Lung (tissue), 12 donors: ENCODE measurements around the gene ALDH18A1. TPM values are rescaled to one million over a fixed set of nuclear protein-coding genes. Genes with fewer than 3 reads are reported as not detected.
A peak's percentile ranks its signal among the peaks of the same experiment; 100 is the strongest.
"Not testable (repeated sequence)": the region's sequence is repeated elsewhere in the genome, so short reads cannot be mapped to it uniquely, and the experiment has no call there.

Experiments used
- ATAC-seq: fragments of 200-7000 bp; cut with Tn5 transposase; one replicate; pipeline ENCODE4 v1.9.1; 2020; ENCODE audit warnings: moderate number of reproducible peaks; ENCODE audit not compliant: insufficient read depth, low FRiP score
- DNase-seq, 3 donors: peaks; one replicate each; pipeline ENCODE4 v3.0.0-alpha.2; 2013 to 2017
- H3K27ac ChIP-seq, 2 donors: one replicate each; pipeline ENCODE4 v1.5.1; 2013; ENCODE audit warnings: mild to moderate bottlenecking in 2 of 2, moderate library complexity in 2 of 2, control low read depth in 1 of 2, inconsistent platforms in 1 of 2, low read depth in 1 of 2, low read length in 1 of 2
- H3K27me3 ChIP-seq, 3 donors: one replicate each; pipeline ENCODE4 v1.5.1; 2013; ENCODE audit warnings: low read length in 2 of 3; ENCODE audit not compliant: control insufficient read depth in 3 of 3, insufficient read depth in 3 of 3
- H3K36me3 ChIP-seq, 4 donors: one replicate each; pipeline ENCODE4 v1.5.1; 2013; ENCODE audit warnings: low read length in 4 of 4, mild to moderate bottlenecking in 1 of 4, moderate library complexity in 1 of 4; ENCODE audit not compliant: control insufficient read depth in 4 of 4, insufficient read depth in 4 of 4
- H3K4me1 ChIP-seq, 5 donors: one replicate each; pipeline ENCODE4 v1.5.1; 2013; ENCODE audit warnings: low read length in 5 of 5, mild to moderate bottlenecking in 2 of 5, moderate library complexity in 1 of 5; ENCODE audit not compliant: control insufficient read depth in 5 of 5, insufficient read depth in 5 of 5
- H3K4me3 ChIP-seq: one replicate; pipeline ENCODE4 v1.5.1; 2013; ENCODE audit warnings: mild to moderate bottlenecking, control low read depth, moderate library complexity
- H3K9ac ChIP-seq, 2 donors: one replicate each; pipeline ENCODE4 v1.5.1; 2013; ENCODE audit warnings: low read length in 2 of 2, control low read depth in 1 of 2; ENCODE audit not compliant: insufficient read depth in 1 of 2
- H3K9me3 ChIP-seq, 4 donors: one replicate each; pipeline ENCODE4 v1.5.1; 2013; ENCODE audit warnings: low read length in 3 of 4, mild to moderate bottlenecking in 1 of 4, moderate library complexity in 1 of 4; ENCODE audit not compliant: control insufficient read depth in 4 of 4, insufficient read depth in 3 of 4
- CTCF ChIP-seq: IDR thresholded peaks from 2 replicates; pipeline ENCODE4 v1.5.1; 2012; ENCODE audit warnings: mild to moderate bottlenecking; ENCODE audit errors: control extremely low read depth, extremely low read depth
- WGBS, 2 donors: extraction: QIAGEN DNeasy Blood & Tissue Kit; methylation state at CpG; one replicate each; pipeline ENCODE4 v1.1.7; 2013; 5-methylcytosine and 5-hydroxymethylcytosine counted together
- polyA plus RNA-seq, 2 donors: library from polyadenylated mRNA; stranded (reverse); fragments of 200-250 nt; gene quantifications; one replicate each; pipeline ENCODE4 v1.2.1, GENCODE V29; 2013
- total RNA-seq, 2 donors: library from RNA; depleted of rRNA in 1 of 2; stranded (reverse); fragments of >200 nt in 1 of 2; gene quantifications; one replicate each; pipeline ENCODE4 v1.2.1, GENCODE V29; 2014 to 2021
- donor health status: control.
- donor health status: control.
- donor health status: Bipolar disorder and iron deficiency.
- donor health status: healthy.
- donor health status: DM: yes; HTN: yes; CAD: no.

Gene ALDH18A1
- total and polyA plus RNA-seq, 4 donors = 12.6 to 44.5 (median 30.2) TPM

GRCh38 chr10:95675403-95676116 is 19.0 kb upstream of the ALDH18A1 start:
- Histone ChIP-seq H3K4me3 (no peak overlapping the region), H3K27ac (no peak overlapping the region), H3K9me3 (no peaks in the 10 kb centered on the region), H3K9ac (no peak overlapping the region), H3K4me1 (no peaks in the 10 kb centered on the region), H3K27me3 (no peaks in the 10 kb centered on the region), H3K36me3 (peaks cover 4 to 24% (median 12%) of the 10 kb centered on the region in 4 donors)
- no peak for TF ChIP-seq CTCF
- DNase-seq (peak in 2 of 3 donors; percentile 5 to 9), ATAC-seq (no peak)
- whole genome bisulfite sequencing, 2 donors = 67 to 93% methylated on average over 1 of the region's 1 CpG

GRCh38 chr10:95674643-95675042 is 18.1 kb upstream of the ALDH18A1 start:
- 96 to 97% methylated on average over 1 of the region's 1 CpG for WGBS, 2 donors
- no peak for ATAC-seq
- Histone ChIP-seq H3K9ac (no peak overlapping the region), H3K27ac (no peak overlapping the region), H3K9me3 (no peaks in the 10 kb centered on the region), H3K4me1 (no peaks in the 10 kb centered on the region), H3K36me3 (peaks cover 4 to 18% (median 6%) of the 10 kb centered on the region in 4 donors), H3K4me3 (no peak overlapping the region), H3K27me3 (no peaks in the 10 kb centered on the region)
- DNase-seq = no peak
- TF ChIP-seq CTCF = no peak

GRCh38 chr10:95672641-95673040 is 16.1 kb upstream of the ALDH18A1 start:
- WGBS, 2 donors = 94 to 98% methylated on average over 7 of the region's 7 CpGs
- not testable (repeated sequence) for H3K27me3 ChIP-seq, H3K4me1 ChIP-seq, ATAC-seq, H3K4me3 ChIP-seq, H3K9ac ChIP-seq, H3K9me3 ChIP-seq, DNase-seq, H3K27ac ChIP-seq
- peaks cover 0 to 24% (median 5%) of the 10 kb centered on the region in 4 donors for H3K36me3 ChIP-seq

DNA sequence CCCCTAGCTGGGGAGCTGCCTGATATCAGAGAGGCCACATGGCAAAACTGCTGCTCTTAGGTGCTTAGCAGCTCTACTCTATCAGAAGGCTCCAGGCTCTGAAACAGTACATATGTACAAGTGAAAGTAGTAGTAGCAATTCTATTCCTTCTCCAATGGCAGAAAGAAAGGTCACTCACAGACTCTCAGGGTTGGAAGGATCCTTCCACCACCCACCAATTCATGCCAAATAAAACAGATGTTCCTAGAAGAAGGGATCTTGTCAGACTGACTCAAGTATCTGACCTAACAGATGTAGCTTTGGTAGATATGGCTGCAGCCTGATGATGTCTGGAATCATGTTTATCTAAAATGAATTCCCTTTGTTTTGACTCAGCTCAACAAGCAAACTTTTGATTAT is 8.0 kb upstream of the ALDH18A1 start:
- TF ChIP-seq CTCF = no peak
- ATAC-seq = no peak
- H3K4me3 ChIP-seq = no peak overlapping the region
- H3K9me3 ChIP-seq = no peaks in the 10 kb centered on the region
- H3K27ac ChIP-seq = no peak overlapping the region
- no peaks in the 10 kb centered on the region for H3K27me3 ChIP-seq
- peaks cover 0 to 11% (median 0%) of the 10 kb centered on the region in 5 donors for H3K4me1 ChIP-seq
- H3K9ac ChIP-seq = no peak overlapping the region
- H3K36me3 ChIP-seq = peaks cover 4 to 21% (median 9%) of the 10 kb centered on the region in 4 donors
- DNase-seq = no peak
